ENCODE measurements around the gene KPNB1. TPM values are rescaled to one million over a fixed set of nuclear protein-coding genes. Genes with fewer than 3 reads are reported as not detected.

KPNB1 gene
- total RNA-seq, 2 donors from 2014 or later = 73.4 to 137 TPM

- DNase-seq (no peak), ATAC-seq (no peak)
- H3K36me3 ChIP-seq (replicated peaks in 1 of 2; ENCODE audit: insufficient read depth in 1 of 2, low read depth in 2 of 2) = no peaks in the 10 kb centered on the region
- H3K27ac ChIP-seq = no peak overlapping the region
- TF ChIP-seq POLR2A (IDR thresholded peaks at IDR 0.05) = no peak
- TF ChIP-seq, protein P1, sequence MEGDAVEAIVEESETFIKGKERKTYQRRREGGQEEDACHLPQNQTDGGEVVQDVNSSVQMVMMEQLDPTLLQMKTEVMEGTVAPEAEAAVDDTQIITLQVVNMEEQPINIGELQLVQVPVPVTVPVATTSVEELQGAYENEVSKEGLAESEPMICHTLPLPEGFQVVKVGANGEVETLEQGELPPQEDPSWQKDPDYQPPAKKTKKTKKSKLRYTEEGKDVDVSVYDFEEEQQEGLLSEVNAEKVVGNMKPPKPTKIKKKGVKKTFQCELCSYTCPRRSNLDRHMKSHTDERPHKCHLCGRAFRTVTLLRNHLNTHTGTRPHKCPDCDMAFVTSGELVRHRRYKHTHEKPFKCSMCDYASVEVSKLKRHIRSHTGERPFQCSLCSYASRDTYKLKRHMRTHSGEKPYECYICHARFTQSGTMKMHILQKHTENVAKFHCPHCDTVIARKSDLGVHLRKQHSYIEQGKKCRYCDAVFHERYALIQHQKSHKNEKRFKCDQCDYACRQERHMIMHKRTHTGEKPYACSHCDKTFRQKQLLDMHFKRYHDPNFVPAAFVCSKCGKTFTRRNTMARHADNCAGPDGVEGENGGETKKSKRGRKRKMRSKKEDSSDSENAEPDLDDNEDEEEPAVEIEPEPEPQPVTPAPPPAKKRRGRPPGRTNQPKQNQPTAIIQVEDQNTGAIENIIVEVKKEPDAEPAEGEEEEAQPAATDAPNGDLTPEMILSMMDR (IDR thresholded peaks at IDR 0.05) = no peak
- H3K27me3 ChIP-seq = no peaks in the 10 kb centered on the region
- no peaks in the 10 kb centered on the region for H3K9me3 ChIP-seq
- no peaks in the 10 kb centered on the region for H3K4me1 ChIP-seq
- H3K4me3 ChIP-seq = no peak overlapping the region
- intact Hi-C loops (cut with DNase I) = no loop called here
- WGBS, 2 donors = 50 to 75% methylated on average over 2 to 5 of the region's 5 CpGs
These were observed 62.8 kb downstream of the KPNB1 start for GRCh38 chr17:47712330-47713023.

- TF ChIP-seq, protein P1 (IDR thresholded peaks at IDR 0.05) = no peak
- TF ChIP-seq POLR2A (IDR thresholded peaks at IDR 0.05) = no peak
- intact Hi-C loops (cut with DNase I) = no loop called here
- no peaks in the 10 kb centered on the region for H3K9me3 ChIP-seq
- DNase-seq (no peak), ATAC-seq (no peak)
- 39 to 43% methylated on average over 14 to 15 of the region's 15 CpGs for WGBS, 2 donors
- H3K27me3 ChIP-seq = no peaks in the 10 kb centered on the region
- H3K27ac ChIP-seq = no peak overlapping the region
- H3K4me3 ChIP-seq = no peak overlapping the region
- no peaks in the 10 kb centered on the region for H3K36me3 ChIP-seq (replicated peaks in 1 of 2; ENCODE audit: insufficient read depth in 1 of 2, low read depth in 2 of 2)
- no peaks in the 10 kb centered on the region for H3K4me1 ChIP-seq
These were observed 64.4 kb downstream of the KPNB1 start for GRCh38 chr17:47713980-47714700.

- H3K4me3 ChIP-seq = no peak overlapping the region
- no peaks in the 10 kb centered on the region for H3K9me3 ChIP-seq
- no peaks in the 10 kb centered on the region for H3K27me3 ChIP-seq
- DNase-seq = no peak
- no peak overlapping the region for H3K27ac ChIP-seq
- 54 to 71% methylated on average over 3 to 6 of the region's 6 CpGs for WGBS, 2 donors
- no peak for ATAC-seq
- intact Hi-C loops (cut with DNase I) = no loop called here
- H3K4me1 ChIP-seq = no peaks in the 10 kb centered on the region
- no peaks in the 10 kb centered on the region for H3K36me3 ChIP-seq (replicated peaks in 1 of 2; ENCODE audit: insufficient read depth in 1 of 2, low read depth in 2 of 2)
- TF ChIP-seq, protein P1 (IDR thresholded peaks at IDR 0.05) = no peak
- TF ChIP-seq POLR2A (IDR thresholded peaks at IDR 0.05) = no peak
These were observed 65.2 kb downstream of the KPNB1 start for GRCh38 chr17:47714773-47715396.

DNA sequence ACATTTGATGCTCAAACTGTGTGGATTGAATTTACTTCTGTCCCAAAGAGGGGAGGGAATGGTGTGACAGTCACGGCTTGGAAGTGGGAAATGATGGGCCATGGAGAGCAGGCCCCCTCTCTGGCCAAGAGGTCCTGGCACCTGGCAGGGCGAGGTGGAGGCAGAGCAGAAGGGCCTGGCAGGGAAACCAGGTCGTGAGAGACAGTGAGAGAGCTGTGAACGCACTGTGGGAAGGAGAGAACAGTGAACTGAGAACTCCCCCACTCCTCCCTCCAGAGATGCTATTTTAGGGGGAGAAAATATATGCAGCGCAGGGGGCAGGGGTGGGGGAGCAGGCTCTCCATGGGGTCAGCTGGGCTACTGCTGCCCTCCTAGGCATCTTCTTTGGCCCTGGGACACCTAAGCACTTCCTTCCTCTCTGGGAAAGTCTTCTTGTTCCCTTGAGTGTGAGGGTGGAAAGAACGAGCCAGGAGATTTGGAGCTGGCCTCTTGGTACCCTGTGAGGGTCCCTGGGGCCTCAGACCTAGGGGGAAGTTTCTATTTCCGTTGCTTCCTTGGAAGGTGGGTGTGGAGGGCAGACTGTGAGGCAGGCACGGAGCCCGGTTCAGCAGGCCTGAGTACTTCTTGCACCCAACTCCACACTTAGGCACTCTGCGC, 66.1 kb downstream of the KPNB1 start:
- Histone ChIP-seq H3K36me3 (replicated peaks in 1 of 2; ENCODE audit: insufficient read depth in 1 of 2, low read depth in 2 of 2) (no peaks in the 10 kb centered on the region), H3K27me3 (peaks cover 0 to 3% of the 10 kb centered on the region in 2 donors), H3K4me1 (no peaks in the 10 kb centered on the region), H3K27ac (no peak overlapping the region), H3K9me3 (no peaks in the 10 kb centered on the region), H3K4me3 (no peak overlapping the region)
- intact Hi-C loops (cut with DNase I) = no loop called here
- 65 to 69% methylated on average over 10 of the region's 10 CpGs for WGBS, 2 donors
- ATAC-seq (no peak), DNase-seq (no peak)
- TF ChIP-seq POLR2A (IDR thresholded peaks at IDR 0.05) = no peak
- TF ChIP-seq, protein P1 (IDR thresholded peaks at IDR 0.05) = no peak
